Thoracic aorta (tissue), 2 donors: ENCODE results near the gene SRSF2. TPM values are rescaled to one million over a fixed set of nuclear protein-coding genes. Genes with fewer than 3 reads are reported as not detected.

Experiments
- ATAC-seq: fragments of 150-250 bp; one replicate; pipeline ENCODE4 v1.8.0; 2017; ENCODE audit warnings: low read depth; ENCODE audit not compliant: insufficient number of reproducible peaks, low FRiP score
- DNase-seq: peaks from one replicate; pipeline ENCODE4 v3.0.0-alpha.2; 2020; ENCODE audit warnings: low spot score
- H3K27ac ChIP-seq, 2 donors: fragments of 200-600 bp; sonication (generic); 1 replicate in 1 of 2; 2 replicates in 1 of 2; pipeline ENCODE4 v1.5.1; 2016; ENCODE audit warnings: mild to moderate bottlenecking in 2 of 2, moderate library complexity in 2 of 2
- H3K27me3 ChIP-seq: fragments of 200-600 bp; sonication (generic); replicated peaks from 2 replicates; pipeline ENCODE4 v1.6.0; 2016; ENCODE audit warnings: mild to moderate bottlenecking; ENCODE audit not compliant: insufficient read depth
- H3K36me3 ChIP-seq: fragments of 200-600 bp; sonication (generic); one replicate; pipeline ENCODE4 v1.5.1; 2016
- H3K4me1 ChIP-seq, 2 donors: fragments of 200-600 bp; sonication (generic); 1 replicate in 1 of 2; 2 replicates in 1 of 2; pipeline versions ENCODE4 v1.5.1 to v1.6.0; 2016; ENCODE audit warnings: low read depth in 2 of 2, mild to moderate bottlenecking in 1 of 2; ENCODE audit not compliant: control insufficient read depth in 1 of 2
- H3K4me3 ChIP-seq: fragments of 200-600 bp; sonication (generic); 2 replicates; pipeline ENCODE4 v1.5.1; 2016; ENCODE audit warnings: mild to moderate bottlenecking
- H3K9me3 ChIP-seq: fragments of 200-600 bp; sonication (generic); 2 replicates; pipeline ENCODE4 v1.5.1; 2016
- total RNA-seq, 2 donors: library from RNA; depleted of rRNA; stranded (reverse); fragments of >200 nt; gene quantifications; one replicate each; pipeline versions ENCODE4 v1.1.0 to v1.2.3, GENCODE V29; 2016
- TF ChIP-seq, protein P1 (sequence below): fragments of 200-600 bp; sonication (generic); IDR thresholded peaks from one replicate; pipeline ENCODE4 v1.5.1; 2019; ENCODE audit warnings: antibody characterized with exemption

Gene SRSF2
- total RNA-seq, 2 donors from 2014 or later, result 265 to 266 TPM

GRCh38 chr17:76722279-76722678, 14.9 kb downstream of the SRSF2 start:
- no peak overlapping the region for H3K4me3 ChIP-seq
- H3K27ac ChIP-seq, result no peak overlapping the region
- no peaks in the 10 kb centered on the region for H3K9me3 ChIP-seq
- peaks cover 18 to 39% of the 10 kb centered on the region in 2 donors for H3K4me1 ChIP-seq
- TF ChIP-seq, protein P1, sequence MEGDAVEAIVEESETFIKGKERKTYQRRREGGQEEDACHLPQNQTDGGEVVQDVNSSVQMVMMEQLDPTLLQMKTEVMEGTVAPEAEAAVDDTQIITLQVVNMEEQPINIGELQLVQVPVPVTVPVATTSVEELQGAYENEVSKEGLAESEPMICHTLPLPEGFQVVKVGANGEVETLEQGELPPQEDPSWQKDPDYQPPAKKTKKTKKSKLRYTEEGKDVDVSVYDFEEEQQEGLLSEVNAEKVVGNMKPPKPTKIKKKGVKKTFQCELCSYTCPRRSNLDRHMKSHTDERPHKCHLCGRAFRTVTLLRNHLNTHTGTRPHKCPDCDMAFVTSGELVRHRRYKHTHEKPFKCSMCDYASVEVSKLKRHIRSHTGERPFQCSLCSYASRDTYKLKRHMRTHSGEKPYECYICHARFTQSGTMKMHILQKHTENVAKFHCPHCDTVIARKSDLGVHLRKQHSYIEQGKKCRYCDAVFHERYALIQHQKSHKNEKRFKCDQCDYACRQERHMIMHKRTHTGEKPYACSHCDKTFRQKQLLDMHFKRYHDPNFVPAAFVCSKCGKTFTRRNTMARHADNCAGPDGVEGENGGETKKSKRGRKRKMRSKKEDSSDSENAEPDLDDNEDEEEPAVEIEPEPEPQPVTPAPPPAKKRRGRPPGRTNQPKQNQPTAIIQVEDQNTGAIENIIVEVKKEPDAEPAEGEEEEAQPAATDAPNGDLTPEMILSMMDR, result no peak
- H3K27me3 ChIP-seq, result no peaks in the 10 kb centered on the region
- peaks cover 62% of the 10 kb centered on the region for H3K36me3 ChIP-seq
- ATAC-seq (no peak), DNase-seq (no peak)

DNA sequence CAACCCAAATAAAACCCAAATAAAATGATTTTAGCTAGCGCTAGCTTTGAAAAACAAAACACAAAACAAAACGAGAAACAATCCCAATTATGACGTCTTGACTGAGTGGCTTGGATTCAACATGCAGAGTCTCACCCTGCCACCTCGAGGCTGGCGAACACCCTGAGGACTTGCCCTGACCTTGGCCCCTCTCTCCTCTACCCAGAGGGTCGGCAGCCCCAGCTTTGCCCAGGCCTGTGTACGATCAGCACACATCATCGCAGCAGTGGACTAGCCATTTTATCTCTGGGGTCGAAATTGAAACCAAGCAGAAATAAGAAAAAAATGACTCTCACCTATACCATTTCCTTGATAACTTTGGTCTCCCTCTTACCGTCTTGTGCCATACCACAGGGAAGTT, 15.7 kb downstream of the SRSF2 start:
- Histone ChIP-seq H3K4me1 (peaks cover 18 to 46% of the 10 kb centered on the region in 2 donors), H3K27ac (no peak overlapping the region), H3K4me3 (no peak overlapping the region), H3K9me3 (no peaks in the 10 kb centered on the region), H3K36me3 (peaks cover 66% of the 10 kb centered on the region), H3K27me3 (no peaks in the 10 kb centered on the region)
- TF ChIP-seq, protein P1, result no peak
- ATAC-seq (no peak), DNase-seq (no peak)

DNA sequence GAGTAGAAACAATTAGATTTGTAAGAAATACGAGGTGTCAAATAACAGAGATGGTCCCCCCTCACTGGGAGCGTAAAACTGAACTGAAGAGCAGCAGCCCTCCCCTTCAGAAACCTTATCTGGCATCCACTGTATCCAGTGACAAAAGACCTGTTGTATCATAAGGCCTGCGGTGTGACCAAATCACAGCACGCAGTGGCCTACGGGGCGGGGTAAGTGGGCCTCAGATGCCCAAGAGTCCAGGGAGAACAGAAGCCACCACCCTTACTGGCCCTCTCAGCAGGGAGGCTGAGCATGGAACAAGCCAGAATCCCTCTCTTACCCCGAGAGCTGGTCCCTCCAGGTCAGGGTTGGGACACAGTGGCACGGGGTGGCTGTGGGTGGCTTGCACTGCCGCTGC, 16.2 kb downstream of the SRSF2 start:
- DNase-seq (no peak), ATAC-seq (no peak)

GRCh38 chr17:76720211-76720610, 16.9 kb downstream of the SRSF2 start:
- H3K4me1 ChIP-seq, result peaks cover 16 to 53% of the 10 kb centered on the region in 2 donors

More for the DNA sequence above, 16.2 kb downstream of the SRSF2 start:
- Histone ChIP-seq H3K9me3 (no peaks in the 10 kb centered on the region), H3K4me1 (peaks cover 18 to 49% of the 10 kb centered on the region in 2 donors), H3K27me3 (no peaks in the 10 kb centered on the region), H3K36me3 (peaks cover 67% of the 10 kb centered on the region), H3K4me3 (no peak overlapping the region), H3K27ac (no peak overlapping the region)
- TF ChIP-seq, protein P1, result no peak

DNA sequence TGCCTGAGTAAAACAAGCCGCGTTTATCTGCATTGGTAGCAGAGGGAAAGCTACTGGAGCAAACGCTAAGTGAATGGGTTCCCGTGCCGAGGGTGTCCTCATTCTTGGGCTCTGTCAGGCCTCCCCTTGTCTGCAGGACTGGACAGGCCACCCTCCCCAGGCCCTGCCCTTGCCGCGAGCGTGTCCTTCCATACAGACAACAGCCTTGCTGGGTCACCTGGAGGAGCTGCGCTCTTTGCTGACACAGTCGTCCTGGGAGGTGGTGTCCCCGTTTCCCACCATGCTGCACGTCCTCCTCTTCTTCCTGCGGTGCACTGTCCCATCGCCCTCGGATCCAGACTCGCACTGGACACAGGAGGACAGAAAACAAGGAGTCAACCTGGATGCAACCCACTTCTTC, 18.6 kb downstream of the SRSF2 start:
- no peak overlapping the region for H3K27ac ChIP-seq
- H3K4me1 ChIP-seq, result peaks cover 3 to 47% of the 10 kb centered on the region in 2 donors
- DNase-seq (no peak), ATAC-seq (no peak)
- peaks cover 73% of the 10 kb centered on the region for H3K36me3 ChIP-seq
- no peak overlapping the region for H3K4me3 ChIP-seq
- TF ChIP-seq, protein P1, result no peak
- no peaks in the 10 kb centered on the region for H3K27me3 ChIP-seq
- no peaks in the 10 kb centered on the region for H3K9me3 ChIP-seq

More at GRCh38 chr17:76720211-76720610, 16.9 kb downstream of the SRSF2 start:
- Histone ChIP-seq H3K27me3 (no peaks in the 10 kb centered on the region), H3K9me3 (no peaks in the 10 kb centered on the region), H3K4me3 (no peak overlapping the region), H3K27ac (no peak overlapping the region), H3K36me3 (peaks cover 67% of the 10 kb centered on the region)
- TF ChIP-seq, protein P1, result no peak
- DNase-seq, result no peak
- ATAC-seq, result no peak
